Measurements from ENCODE around the gene RDX.
A peak's percentile ranks its signal among the peaks of the same experiment; 100 is the strongest.

The RDX gene

DNA sequence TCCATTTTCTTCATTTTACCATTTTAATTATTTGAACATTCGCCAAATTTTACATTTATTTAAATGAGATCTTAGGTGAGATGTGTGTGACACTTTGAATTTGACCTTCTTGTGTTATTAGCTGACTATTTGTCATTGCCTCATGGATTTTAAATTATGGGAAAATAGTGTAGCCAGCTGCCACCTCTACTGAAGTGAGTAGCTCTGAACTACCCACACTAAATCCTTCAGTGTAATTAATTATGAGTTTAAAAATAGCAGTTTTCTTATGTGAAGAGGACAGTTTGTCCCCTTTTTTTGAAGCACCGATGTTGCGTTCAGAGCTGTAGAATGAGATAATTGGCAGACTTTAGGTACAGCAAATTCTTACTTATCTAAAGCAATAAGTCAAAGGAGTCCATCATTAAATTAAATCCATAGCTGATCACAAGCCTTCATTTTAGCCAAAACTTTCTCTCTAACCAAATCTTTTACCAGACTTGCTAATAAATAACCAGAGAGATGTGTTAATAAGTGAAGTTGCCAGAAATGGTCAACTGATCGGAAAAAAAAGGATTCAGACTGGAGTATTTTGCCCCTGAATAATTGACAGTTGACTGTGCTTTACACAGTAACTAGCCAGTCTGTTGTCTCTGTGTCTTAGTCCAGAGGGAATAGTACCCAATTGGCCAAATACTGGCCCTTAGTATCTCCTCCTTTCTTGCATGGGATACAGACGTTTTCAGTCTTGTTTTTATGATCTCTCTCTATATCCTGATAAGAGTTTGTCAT lies 128.2 kb downstream of the RDX start:
- no peak for DNase-seq

DNA sequence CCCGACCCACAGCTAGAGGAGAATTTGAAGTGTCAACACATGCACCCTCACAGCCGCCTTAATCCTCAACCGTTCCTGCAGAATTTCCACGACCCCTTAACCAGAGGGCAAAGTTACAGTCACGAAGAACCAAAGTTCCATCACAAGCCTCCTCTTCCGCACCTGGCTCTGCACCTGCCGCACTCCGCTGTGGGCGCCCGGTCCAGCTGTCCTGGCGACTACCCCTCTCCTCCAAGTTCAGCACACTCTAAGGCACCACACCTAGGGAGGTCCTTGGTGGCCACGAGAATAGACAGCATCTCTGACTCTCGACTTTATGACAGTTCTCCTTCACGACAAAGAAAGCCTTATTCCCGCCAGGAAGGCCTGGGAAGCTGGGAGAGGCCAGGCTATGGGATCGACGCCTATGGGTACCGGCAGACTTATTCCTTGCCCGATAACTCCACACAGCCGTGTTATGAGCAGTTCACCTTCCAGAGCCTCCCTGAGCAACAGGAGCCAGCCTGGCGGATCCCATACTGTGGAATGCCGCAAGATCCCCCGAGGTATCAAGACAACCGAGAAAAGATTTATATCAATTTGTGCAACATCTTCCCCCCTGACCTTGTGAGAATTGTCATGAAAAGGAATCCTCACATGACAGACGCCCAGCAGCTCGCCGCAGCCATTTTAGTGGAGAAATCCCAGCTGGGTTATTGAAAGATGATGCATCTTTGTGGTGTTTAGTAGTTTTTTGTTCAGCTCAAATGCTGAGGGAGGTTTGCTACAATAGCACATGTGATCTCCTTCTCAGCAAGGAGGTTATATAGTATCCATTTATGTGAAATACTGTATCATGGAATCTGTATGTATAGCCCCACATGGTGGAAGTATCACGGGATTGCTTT lies 131.1 kb downstream of the RDX start:
- DNase-seq = no peak

DNA sequence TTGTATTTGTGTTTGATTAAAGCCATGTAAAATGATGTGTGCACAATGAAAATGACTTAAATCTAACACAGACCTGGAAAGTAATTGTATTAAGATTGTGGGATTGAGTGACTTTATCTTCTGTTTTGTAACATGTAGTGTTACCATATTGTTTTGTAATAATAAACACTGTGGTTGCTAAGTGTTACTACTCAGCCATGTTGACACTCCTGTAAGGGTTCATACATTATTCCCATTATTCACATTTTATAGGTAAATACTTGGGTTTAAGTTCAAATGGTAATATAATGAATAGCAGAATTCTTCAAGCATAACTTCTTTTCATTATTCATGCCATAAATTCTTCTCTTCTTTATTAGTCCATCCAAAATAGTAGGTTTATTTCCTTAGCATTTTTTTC lies 134.2 kb downstream of the RDX start:
- no peak for DNase-seq

DNA sequence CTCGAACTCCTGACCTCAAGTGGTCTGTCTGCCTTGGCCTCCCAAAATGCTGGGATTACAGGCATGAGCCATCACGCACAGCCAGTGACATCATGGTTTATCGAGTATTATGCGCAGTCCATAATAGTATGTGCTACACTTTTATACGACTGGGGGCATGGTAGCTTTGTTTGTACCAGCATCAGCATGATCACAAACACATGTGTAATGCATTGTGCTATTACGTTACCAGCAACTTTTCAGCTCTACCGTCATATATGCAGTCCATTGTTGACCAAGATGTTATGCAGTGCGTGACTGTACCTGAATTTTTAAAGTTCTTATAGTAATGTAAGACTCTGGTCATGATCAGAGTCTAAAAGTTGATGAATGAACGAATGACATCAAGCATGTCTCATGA lies 135.4 kb downstream of the RDX start:
- no peak for DNase-seq

DNA sequence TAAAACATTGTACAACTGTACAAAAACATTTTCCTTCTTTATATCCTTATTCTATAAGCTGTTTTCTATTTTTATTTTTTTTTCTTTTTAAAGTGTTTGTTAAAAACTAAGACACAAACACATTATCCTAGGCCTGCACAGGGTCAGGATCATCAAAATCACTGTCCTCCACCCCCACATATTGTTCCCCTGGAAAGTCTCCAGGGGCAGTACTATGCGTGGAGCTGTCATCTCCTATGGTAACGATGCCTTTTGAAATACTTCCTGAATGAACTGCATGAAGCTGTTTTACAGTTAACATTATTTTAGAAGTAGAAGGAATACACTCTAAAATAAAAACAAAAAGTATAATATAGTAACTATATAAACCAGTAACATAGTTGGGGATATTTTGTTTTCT lies 136.0 kb downstream of the RDX start:
- no peak for DNase-seq

DNA sequence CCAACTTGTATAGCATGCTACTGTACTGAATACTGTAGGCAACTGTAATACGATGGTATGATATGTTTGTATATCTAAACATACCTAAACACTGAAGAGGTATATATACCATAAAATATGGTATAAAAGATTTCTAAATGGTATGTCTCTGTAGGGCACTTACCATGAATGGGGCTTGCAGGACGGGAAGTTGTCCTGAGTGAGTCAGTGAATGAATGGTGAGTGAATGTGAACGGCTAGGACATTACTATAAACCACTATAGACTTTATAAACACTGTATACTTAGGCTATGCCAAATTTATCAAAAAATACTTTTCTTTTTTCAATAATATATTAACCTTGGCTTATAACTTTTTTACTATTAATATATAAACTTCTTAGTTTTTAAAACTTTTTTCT lies 136.4 kb downstream of the RDX start:
- DNase-seq = no peak

DNA sequence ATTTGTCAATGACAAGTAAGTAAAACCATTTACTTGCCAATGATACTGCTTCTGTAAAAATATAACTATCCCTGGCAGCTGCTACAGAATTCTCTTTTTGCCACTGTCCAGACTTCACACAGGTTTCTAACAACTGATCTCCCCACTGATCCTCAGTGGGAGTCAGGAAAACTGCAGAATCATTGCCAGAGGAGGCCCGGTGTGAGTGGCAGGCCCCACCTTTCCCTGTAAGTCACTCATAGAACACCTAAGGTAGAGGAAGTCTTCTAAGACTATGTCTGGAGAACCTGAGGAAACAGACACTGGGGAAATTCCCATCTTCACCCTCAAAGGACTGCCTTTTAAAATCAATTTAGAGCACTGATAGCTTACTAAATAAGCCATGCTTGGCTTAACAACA lies 136.9 kb downstream of the RDX start:
- no peak for DNase-seq

DNA sequence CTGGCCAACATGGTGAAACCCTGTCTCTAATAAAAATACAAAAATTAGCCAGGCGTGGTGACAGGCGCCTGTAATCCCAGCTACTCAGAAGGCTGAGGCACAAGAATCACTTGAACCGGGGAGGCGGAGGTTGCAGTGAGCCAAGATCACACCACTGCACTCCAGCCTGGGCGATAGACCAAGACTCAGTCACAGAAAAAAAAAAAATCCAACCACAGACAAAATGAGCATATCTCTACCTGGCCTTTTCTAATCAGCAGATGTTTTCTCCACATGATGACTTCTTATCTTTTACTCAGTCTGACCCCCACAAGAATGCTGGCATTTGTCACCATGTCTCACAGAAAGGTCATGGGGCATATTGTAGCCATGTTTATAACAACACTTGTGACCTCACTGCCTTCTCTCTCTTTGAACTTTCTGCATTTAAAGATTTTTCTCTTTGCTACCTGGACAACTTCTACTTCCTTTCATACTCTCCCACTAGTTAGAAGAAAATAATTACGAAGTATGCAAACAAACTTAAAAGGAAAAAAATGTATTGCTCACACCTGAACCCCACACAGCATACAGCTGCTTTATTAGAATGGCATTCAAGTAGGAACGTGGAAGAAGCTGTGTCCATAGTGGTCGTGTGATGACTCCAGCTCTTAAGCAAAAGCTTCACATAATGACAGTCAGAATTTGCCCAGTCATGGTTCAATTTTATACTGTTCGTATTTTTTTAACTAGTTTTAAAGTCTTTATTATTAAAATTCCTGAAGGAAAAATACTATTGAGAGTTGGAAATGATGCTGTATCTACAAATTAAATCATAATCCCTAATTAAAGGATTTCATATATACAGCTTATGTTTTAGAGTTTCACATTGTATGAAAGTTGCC lies 137.9 kb downstream of the RDX start:
- no peak for DNase-seq

DNA sequence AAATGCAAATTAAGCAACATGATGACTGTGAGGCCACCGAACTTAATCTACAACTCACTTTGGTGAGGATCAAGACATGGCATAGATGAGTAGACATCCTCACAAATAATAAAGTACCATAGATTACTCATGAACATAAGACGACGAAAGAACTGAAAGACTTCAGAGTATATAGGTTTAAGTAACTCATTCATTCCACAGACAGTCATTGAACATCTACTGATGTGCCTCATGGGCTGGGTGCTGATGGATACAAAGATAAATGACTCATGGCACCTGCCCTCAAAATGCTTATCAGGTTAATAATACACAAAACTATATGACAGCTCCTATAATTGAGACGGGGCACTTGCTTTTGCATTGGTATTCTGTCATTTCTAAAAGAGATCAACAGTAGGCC lies 139.9 kb downstream of the RDX start:
- no peak for DNase-seq

DNA sequence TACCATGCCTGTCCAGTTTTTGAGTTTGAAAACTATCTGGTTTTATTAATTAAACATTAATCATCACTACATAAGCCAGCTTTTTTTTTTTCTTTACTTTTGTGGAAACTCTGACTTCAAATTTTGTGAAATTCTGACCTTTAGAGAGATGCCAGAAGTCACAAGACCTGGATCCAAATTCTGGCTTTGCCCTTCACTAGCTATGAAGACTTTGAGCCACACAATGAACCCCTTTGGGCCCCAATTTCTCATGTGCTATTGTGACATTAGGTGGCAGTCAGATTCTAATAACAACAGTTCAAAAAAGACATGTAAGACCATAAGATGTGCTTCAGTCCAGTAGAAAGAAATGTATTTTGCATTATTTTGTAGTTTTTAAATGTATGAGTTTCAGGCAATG lies 142.9 kb downstream of the RDX start:
- no peak for DNase-seq

DNA sequence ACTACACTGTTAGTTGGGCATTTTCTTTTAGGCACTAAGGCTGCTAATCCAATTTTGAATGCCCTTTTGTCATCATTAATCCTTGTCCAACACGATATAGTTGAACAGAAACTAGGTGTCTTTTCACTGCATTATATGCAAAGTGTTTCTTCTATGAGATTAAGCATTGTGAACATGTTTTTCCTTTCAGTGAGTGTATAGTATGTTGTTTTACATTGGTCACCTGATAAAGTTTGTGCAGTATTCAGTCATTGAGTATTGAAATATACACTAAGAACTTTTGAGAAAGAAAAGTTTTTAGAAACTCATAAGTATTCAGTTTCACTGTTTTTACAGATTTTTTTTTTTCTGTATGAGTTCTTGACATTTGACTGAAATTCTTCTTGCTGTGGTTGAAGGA lies 144.2 kb downstream of the RDX start:
- DNase-seq = no peak

DNA sequence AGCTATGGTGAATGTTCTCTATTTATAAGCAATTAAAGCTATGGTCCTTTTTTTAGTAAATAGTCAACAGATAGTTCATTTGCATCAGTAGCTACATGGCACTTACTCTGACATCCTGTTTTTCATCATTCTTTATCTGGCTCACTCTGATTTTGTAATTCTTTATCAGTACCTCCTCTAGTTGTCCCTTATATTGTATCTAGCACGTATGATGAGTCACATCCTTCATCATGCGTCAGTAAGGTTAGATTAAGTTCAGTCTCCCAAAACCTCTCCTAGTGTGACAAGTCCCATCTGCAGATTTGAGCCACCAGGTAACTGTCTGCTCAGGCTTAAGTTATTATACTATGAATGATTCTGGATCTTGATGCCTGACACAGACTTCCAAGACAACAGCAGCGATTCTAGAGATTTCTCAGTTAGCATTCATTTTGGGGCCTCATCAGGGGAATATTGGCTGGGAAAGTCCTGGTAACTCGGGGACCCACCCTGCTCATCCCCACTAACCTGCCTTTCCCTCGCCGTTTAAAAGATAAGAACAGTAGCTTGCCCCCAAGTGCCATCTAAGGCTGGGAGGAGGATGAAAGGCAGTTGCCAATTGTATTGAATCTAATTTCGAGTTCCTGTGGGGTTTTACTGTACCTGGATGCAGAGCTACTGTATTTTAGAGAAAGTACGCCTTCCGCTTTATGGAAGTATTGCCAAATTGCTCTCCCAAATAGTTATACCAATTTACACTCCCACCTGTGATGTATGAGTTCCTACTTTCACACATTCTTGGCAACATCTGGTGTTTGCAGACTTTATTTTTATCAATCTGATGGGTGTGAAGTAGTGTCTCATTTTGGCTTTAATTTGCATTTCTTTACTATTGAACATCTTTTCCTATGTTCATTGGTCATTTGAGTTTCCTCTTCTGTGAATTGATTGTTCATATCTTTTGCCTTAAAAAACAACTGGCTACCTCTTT lies 147.4 kb downstream of the RDX start:
- no peak for DNase-seq

DNA sequence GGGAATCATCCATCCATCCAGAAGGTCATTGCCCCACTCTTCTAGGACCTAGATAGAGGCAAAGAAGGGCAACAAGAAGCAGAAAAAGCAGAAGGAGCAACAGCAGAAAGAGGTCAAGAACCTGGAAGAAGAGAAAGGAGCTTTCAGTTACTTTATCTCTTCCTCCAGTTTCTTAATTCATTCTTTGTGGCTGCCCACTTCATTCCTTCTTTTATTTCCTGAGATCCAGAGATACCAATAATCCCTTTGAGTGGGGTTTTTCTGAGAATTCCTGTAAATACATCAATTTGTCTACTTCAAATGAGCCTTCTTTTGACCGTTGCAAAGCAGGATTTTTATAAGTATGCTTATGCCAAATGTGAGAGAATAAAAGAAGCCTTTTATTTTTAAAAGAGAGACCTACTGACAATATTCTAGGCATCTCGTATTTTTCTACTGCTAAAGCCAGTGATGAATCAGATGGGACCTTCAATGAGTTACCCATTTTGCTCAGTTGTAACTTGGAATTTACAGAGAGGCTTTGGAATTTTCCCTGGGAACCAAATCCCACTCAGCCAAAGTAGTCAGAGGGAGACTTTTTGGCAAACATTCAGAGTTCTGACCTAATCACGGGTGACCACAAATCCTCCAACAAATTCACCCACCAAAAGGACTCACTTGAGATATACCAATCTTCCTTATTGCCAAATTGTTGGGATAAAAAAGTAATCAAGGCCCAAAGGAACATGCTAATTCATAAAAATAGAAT lies 148.3 kb downstream of the RDX start:
- no peak for DNase-seq

DNA sequence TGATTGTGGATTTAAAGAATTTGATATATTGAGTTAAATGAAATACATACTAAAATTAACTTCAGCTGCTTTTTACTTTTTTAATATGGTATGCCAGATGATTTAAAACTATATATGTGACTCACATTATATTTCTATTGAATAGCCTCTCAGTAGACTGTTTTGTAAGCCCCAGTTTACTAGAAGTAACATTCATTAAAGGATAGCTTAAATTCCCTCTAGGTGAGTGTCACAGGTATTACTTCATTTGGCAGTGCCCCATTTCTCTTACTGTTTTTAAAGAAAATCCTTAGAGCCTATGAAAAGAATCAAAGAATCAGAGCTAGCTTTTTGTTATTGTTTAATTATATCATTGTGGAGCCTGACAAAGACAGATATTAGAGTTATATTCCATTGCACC lies 154.6 kb downstream of the RDX start:
- DNase-seq = no peak

DNA sequence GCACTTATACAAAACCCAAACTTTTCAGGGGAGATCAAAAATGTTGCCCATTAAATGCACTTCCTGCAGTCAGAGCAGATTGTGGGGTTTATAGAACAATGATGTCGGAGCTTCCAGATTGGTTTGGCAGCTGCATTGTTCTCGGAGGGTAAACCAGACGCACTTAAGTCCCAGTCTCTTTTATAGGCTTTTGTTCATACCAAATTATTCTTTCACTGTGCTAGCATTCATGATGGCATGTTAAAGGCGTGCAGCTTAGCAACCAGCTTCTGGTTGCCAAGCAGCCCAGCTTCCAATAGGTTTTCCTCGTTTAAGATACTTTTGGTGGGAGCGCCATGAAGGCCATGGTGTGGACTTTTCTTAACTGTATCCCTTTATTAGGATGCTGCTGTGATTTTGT lies 162.3 kb downstream of the RDX start:
- DNase-seq = peak in 1 of 2 experiments; percentile 16

DNA sequence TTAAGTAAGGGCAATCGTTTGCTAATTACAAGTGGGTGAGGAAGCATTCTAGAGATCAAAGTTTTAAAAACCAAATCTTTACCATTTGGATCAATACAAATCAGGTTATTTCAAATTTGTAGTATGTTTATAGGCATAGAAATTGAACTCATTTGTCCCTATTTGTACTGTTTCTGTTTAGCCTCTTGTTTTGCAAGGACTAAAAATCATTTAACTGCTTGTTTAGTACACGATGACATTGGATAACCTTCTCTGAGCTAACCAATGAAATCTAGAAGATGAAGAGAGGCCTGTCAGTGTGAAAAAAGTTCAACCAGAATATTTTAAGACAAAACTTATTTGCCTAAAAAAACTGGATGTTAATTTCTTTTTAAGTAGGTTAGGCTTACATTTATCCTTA lies 163.3 kb downstream of the RDX start:
- no peak for DNase-seq

DNA sequence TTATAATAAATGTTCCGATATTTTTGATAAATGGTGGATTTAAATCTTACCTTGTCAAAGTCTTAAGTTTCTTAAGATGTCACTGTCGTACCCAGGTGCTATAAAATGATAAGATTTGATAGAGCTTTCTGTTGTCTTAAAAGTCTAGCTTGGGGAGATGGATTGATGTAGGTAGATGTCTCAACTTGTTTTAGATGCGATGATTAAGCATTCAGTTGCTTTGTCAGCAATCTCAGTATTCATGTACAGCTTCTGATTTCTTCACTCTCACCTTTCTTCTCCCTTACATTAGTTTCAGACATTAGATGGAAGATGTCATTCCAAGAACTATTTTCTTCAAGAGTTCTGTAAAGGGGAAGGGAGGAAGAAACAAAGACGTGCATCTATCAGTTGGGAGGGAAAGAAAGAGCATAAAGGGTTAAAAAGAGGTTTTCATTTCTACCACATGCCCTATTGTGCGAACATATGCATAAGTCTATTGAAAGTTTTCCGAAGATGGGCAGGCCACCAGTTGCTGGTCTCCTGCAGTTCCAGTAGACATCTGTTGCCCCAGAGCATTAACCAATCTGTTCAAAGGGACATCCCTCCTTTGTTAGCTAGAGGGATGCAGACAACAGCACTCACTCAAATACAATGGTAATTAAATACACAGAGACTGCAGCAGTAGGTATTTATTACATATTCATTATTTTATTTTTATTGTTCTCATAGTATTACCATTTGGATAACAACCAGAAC lies 164.9 kb downstream of the RDX start:
- peak in 1 of 2 experiments; percentile 23 for DNase-seq

DNA sequence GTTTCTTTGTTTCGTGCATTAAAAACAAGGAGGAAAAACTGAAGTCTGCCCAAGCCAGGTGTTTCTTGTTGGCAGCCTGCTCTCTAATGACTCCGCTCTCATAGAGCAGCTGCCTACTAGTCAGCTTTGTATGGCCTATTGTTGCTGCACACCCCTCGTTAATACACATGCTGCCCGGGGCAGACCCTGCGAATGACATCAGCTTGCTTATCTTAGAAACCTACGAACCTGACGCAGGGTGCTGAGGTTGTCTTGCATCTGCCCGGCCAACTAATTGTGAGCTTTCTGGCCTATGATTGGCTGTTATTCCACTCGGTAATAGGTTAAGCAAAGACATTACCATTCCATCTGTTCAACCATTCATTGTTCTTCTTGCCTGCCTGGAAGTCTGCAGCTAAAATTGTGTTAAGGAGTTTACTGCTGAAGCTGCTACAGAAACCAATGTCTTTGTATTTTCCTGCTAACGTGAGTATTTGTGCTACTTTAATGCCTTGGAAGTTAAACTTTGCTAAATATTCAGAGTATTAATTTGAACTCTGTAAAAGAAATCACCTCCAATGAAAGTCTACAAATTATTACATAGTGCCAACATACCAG lies 165.7 kb downstream of the RDX start:
- DNase-seq = peak; percentile 87 to 89

DNA sequence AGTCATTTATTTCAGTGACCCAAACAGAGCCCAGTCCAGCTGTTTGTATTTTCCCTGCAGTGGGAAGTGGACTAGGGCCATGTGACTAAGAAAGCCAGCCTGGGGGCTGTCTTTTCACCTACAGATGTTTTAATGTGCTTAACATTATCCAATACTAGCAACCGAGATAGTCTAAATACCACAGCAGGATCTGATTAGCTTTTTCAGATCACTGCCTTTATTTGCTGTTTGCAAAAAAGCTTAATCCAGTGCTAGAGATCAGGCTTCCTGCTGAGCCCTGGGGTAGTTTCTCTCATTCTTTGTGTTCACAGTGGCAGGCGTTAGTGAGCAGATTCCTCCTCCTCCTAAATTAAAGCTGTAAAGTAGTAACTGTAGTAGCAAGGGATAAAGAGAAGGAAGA lies 168.3 kb downstream of the RDX start:
- DNase-seq = no peak

DNA sequence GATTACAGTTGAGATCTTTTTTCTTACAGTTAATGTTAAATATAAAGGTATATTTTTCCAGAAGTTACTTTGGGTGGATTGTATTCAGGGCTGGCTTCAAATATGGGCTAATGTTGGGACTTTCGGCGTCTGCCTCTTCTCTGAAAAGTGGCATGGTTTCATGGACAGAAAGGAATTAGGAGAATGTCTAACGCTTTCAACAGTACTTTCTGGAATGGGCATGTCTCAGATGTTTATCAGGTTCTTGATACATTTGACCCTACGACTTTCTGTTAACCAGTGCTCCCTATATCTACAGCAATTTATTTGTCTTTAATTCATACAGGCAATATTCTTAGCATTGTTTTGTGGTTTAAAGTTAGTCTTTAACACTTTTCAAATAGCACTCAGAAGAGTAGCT lies 169.5 kb downstream of the RDX start:
- no peak for DNase-seq
